H1 (cell line): ENCODE data around the gene TENT4A. TPM values are rescaled to one million over a fixed set of nuclear protein-coding genes. Genes with fewer than 3 reads are reported as not detected.

Experiments used
- E2F6 ChIP-seq: IDR thresholded peaks from 2 replicates; pipeline ENCODE4 v1.6.1; 2012; ENCODE audit warnings: inconsistent platforms
- KDM5A ChIP-seq: fragments of 200-600 bp; IDR thresholded peaks from 2 replicates; pipeline ENCODE4 v1.7.1; 2012; ENCODE audit warnings: mild to moderate bottlenecking, low read length, inconsistent platforms, mixed read lengths
- POLR2A ChIP-seq, 2 experiments: IDR thresholded peaks; 1 replicate in 1 of 2; 2 replicates in 1 of 2; pipeline ENCODE4 v1.6.1; 2011; ENCODE audit warnings: low read depth in 2 of 2, low read length in 2 of 2, mild to moderate bottlenecking in 2 of 2; ENCODE audit errors: control extremely low read depth in 1 of 2
- RAD21 ChIP-seq, 2 experiments: IDR thresholded peaks in 1 of 2; conservative IDR thresholded peaks in 1 of 2; 2 replicates each; pipeline ENCODE4 v1.6.1; 2011; ENCODE audit warnings: low read depth in 2 of 2, low read length in 2 of 2, improper control_type of control experiment in 1 of 2, inconsistent platforms in 1 of 2, mild to moderate bottlenecking in 1 of 2, moderate library complexity in 1 of 2
- ZNF274 ChIP-seq: IDR thresholded peaks from 2 replicates; pipeline ENCODE4 v1.7.0; 2012; ENCODE audit warnings: low read length, borderline replicate concordance; ENCODE audit errors: extremely low read depth
- polyA plus RNA-seq, 7 experiments: library from polyadenylated mRNA; depleted of rRNA in 3 of 7; stranded (reverse) in 5 of 7; unstranded in 2 of 7; fragments of >200 nt in 5 of 7; fragments of 200-250 nt in 2 of 7; gene quantifications; 1 replicate in 5 of 7; 2 replicates in 1 of 7; 4 replicates in 1 of 7; pipeline versions ENCODE4 v1.2.1 to v1.2.3, GENCODE V29; 2011 to 2013; ENCODE audit warnings: missing spikeins in 2 of 7, mixed read lengths in 2 of 7
- total RNA-seq: library from RNA; stranded (reverse); fragmentation: NEBNext Ultra II Directional; extraction: Animal tissue kit (Norgen Biotek cat#: 25700); gene quantifications from 2 replicates; pipeline ENCODE4 v1.2.1, GENCODE V29; 2021

Gene TENT4A
- total and polyA plus RNA-seq, 2 of the 8 experiments (the other 6 are each of a cell fraction or from before 2014, with no cell fraction given): 8.9 to 25.1 TPM

- TF ChIP-seq KDM5A: no peak
- no peak for TF ChIP-seq E2F6
- no peak for TF ChIP-seq ZNF274
- TF ChIP-seq RAD21 (IDR thresholded peaks at IDR 0.05 in 1 of 2, conservative IDR thresholded peaks at IDR 0.05 in 1 of 2; ENCODE audit: low read depth in 2 of 2, low read length in 2 of 2): no peak
- no peak for TF ChIP-seq POLR2A (IDR thresholded peaks at IDR 0.05; ENCODE audit: control extremely low read depth in 1 of 2, low read depth in 2 of 2, low read length in 2 of 2)
These were observed 54.3 kb downstream of the TENT4A start (continued) for GRCh38 chr5:6767481-6768063.
